Stimulated activated naive CD8-positive, alpha-beta T cell treated with anti-CD3 and anti-CD28 coated beads, Interleukin-15, Interleukin-2, amounts not matched to agents 100 ng/mL and 50 ng/mL, for 24 hours (primary cell): ENCODE measurements around the gene TEX52.

Experiments
- H3K27ac Mint-ChIP-seq: one replicate; pipeline ENCODE4 v1.8.0; 2021; ENCODE audit warnings: mild to moderate bottlenecking, mixed read lengths
- H3K27me3 Mint-ChIP-seq: one replicate; pipeline ENCODE4 v1.8.0; 2021; ENCODE audit warnings: mixed read lengths
- H3K36me3 Mint-ChIP-seq: one replicate; pipeline ENCODE4 v1.8.0; 2021; ENCODE audit warnings: low read depth, mixed read lengths
- H3K4me1 Mint-ChIP-seq: one replicate; pipeline ENCODE4 v1.8.0; 2021; ENCODE audit warnings: low read depth, mixed read lengths
- H3K4me3 Mint-ChIP-seq: one replicate; pipeline ENCODE4 v1.8.0; 2021; ENCODE audit warnings: mild to moderate bottlenecking, mixed read lengths
- H3K9me3 Mint-ChIP-seq: one replicate; pipeline ENCODE4 v1.8.0; 2021; ENCODE audit warnings: mixed read lengths

TEX52 gene

DNA sequence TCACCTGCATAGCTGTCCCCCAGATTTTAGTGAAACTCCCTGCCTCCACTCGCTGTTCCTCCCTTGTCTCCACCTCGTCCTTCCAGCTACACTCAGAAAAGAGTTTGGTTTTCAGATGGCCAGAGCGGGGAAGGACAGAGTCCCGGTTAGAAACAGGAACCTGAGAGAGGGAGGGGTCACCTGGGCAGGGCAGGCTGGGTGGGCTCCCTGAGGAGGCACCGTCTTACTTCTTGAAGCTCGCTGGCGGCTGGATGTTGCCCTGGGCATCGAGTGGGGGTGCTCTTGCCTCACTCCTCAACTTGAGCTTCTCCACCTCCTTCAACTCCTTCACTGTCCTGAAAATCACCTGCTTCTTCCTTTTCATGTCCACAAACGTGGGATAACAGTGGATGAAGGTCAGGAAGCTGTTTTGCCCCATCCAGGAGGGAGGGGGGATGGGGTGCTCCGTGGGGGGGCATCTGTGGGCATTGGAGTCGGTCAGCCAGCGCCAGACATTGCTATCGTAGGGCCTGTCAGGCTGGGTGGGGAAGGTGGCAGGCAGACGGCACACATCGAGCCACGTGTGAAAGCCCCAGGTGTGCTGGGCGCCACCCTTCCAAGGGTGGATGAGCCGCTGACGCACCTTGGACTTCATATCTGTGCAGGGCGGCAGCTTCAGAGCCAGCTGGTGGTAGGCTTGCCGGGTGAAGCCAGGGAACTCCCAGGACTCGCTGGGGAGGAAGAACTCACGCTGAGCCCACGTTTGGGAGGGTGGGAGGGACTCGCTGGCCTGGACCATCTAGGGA lies 2.0 kb downstream of the TEX52 start:
- Mint-ChIP-seq H3K9me3 (no peaks in the 10 kb centered on the region), H3K27me3 (no peaks in the 10 kb centered on the region), H3K4me3 (no peak overlapping the region), H3K36me3 (peaks cover 22% of the 10 kb centered on the region), H3K27ac (no peak overlapping the region), H3K4me1 (no peaks in the 10 kb centered on the region)

DNA sequence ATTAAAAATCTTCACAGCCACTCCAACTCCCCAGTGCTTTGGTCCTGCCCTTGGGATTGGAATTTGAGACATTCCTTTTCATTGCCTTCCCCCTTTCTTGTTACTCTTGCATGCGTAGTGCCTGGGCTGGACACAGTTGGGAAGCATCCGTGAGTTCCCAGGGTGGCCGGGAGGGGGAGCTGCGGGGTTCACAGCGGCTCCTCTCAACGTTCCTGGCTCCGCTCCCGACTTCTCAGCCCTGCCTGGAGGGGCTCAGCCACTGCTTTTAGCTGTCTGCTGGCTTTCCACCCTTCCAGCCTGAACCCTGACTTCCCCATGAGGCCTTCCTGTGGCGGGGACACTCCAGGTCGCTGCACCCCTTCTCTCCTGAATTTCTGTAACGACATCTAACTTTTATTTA lies 3.2 kb downstream of the TEX52 start:
- H3K27me3 Mint-ChIP-seq: no peaks in the 10 kb centered on the region
- no peaks in the 10 kb centered on the region for H3K9me3 Mint-ChIP-seq
- H3K36me3 Mint-ChIP-seq: peaks cover 21% of the 10 kb centered on the region
- H3K4me3 Mint-ChIP-seq: no peak overlapping the region
- H3K4me1 Mint-ChIP-seq: no peaks in the 10 kb centered on the region
- no peak overlapping the region for H3K27ac Mint-ChIP-seq

DNA sequence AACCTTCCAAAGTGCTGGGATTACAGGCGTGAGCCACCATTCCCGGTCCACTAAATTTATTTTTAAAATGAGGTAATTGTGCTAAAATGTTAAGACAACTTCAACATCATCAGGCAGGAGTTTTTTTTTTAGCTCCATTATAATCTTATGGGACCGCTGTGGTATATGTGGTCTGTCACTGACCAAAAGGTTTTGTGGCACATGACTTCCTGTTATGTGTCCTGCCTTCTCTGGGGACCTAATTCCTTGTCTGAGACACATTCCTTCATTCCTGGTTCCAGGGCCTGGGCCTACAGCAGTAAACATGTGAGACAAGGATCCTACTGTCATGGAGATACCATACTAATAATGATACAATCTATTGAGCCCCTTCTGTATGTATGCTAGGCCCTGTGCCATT lies 4.9 kb downstream of the TEX52 start:
- Mint-ChIP-seq H3K27me3 (no peaks in the 10 kb centered on the region), H3K36me3 (peaks cover 24% of the 10 kb centered on the region), H3K4me3 (no peak overlapping the region), H3K27ac (no peak overlapping the region), H3K9me3 (no peaks in the 10 kb centered on the region), H3K4me1 (no peaks in the 10 kb centered on the region)

DNA sequence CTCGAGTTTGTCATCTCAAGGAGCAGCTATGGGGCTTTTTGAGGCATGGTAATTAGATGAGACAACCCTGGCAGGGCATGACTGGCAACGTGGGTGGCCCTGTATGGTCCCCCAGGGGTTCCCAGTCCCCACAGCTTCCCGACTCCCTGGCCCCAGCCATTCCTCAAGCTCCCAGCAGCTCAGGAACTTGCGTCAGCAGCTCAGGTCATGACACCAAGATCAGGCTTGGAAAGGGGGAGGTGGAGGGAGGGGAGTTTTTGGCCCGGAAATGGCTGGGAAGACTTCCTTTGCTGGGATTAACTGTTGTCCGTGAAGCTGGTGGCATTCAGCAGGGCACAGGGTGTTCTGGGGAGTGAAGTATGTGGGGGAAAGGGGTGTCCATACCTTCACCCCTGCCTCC lies 11.6 kb downstream of the TEX52 start:
- Mint-ChIP-seq H3K27ac (peak overlapping the region; percentile 29), H3K9me3 (no peaks in the 10 kb centered on the region), H3K27me3 (no peaks in the 10 kb centered on the region), H3K4me1 (no peaks in the 10 kb centered on the region), H3K36me3 (peaks cover 33% of the 10 kb centered on the region), H3K4me3 (no peak overlapping the region)

DNA sequence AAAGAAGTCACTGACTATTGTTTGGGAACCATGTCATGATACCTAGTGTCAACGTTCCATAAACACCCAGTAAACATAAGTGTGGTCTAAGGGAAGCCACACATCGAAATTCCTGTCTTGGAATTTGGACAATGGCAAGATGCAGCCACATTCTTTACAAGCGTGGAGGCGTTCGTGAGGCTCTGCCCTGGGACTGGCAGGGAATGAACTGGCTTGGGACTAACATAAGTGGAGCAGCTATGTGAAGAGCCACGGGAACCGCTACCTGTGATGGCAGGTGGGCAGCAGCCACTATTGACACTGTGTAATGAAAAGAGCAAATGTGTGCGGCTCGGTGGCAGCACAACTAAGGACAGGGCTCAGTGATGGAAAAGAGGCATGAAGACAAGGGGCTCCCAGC lies 12.1 kb downstream of the TEX52 start:
- Mint-ChIP-seq H3K36me3 (peaks cover 35% of the 10 kb centered on the region), H3K27ac (peak overlapping the region; percentile 29), H3K4me1 (no peaks in the 10 kb centered on the region), H3K9me3 (no peaks in the 10 kb centered on the region), H3K27me3 (no peaks in the 10 kb centered on the region), H3K4me3 (no peak overlapping the region)

DNA sequence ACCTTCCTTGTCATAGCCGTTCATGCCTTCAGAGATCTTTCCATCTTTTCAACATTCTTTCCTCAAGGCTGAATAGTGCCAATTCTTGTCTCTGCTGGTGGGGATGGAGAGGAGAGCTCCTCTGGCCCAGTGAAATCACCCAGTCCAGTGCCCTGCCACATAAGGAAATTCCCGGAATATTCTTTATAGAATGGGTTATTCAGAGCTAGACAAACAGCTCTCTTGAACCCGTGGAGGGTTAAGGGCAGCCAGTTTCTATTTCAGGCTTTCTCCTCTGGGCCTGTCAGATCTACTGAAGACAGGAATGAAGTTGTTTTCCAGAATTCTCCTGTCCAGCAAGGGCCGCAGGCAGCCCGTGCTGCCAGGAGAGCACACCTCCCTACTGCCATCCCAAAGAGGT lies 13.9 kb downstream of the TEX52 start:
- Mint-ChIP-seq H3K36me3 (peaks cover 42% of the 10 kb centered on the region), H3K27me3 (no peaks in the 10 kb centered on the region), H3K4me1 (no peaks in the 10 kb centered on the region)

DNA sequence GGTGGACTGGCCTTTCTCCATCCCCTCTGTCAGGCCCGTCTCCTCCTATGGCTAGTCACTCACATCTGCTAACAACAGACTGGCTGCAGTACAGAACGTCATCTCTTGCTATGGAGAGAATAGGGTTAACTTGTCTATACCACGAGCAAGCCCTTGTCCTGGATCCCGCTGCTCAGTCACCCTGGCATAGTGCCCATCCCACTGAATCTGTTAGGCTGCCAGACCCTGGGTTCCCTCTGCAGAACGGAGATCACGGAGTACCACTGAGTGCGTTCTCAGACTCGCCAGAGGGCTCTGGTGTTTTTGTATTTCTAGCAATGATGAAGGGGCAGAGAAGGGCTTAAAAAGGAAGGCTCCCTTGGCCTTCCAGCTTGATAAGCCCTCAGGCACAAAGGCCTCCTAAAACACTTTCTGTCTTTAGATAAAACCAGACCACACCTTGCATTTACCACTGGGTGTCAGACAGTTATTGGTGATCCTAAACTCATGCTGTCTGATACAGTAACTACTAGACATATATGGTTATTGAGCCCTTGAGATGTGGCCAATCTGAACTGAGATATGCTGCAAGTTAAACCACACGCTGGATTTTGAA lies 15.7 kb downstream of the TEX52 start:
- H3K27ac Mint-ChIP-seq: no peak overlapping the region
- no peak overlapping the region for H3K4me3 Mint-ChIP-seq
- no peaks in the 10 kb centered on the region for H3K9me3 Mint-ChIP-seq
- H3K27me3 Mint-ChIP-seq: no peaks in the 10 kb centered on the region
- H3K36me3 Mint-ChIP-seq: peaks cover 46% of the 10 kb centered on the region
- no peaks in the 10 kb centered on the region for H3K4me1 Mint-ChIP-seq

More for the DNA sequence above, 13.9 kb downstream of the TEX52 start:
- Mint-ChIP-seq H3K9me3 (no peaks in the 10 kb centered on the region), H3K4me3 (no peak overlapping the region), H3K27ac (no peak overlapping the region)

DNA sequence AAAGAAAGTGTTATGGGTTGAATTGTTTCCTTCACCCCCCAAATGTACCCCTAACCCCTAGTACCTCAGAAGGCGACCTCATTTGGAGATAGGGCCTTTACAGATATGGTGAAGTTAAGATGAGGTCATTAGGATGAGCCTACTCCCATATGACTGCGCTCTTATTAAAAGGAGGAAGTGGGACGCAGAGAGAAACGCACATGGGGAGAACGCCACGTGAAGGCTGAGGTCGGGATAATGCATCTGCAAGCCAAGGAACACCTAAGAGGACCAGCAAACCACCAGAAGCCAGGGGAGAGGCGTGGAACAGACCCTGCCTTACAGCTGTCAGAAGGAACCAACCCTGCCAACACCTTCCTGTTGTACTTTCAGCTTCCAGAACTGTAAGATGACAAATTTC lies 20.3 kb downstream of the TEX52 start:
- H3K27me3 Mint-ChIP-seq: no peaks in the 10 kb centered on the region
- H3K4me3 Mint-ChIP-seq: no peak overlapping the region
- H3K4me1 Mint-ChIP-seq: no peaks in the 10 kb centered on the region
- peaks cover 40% of the 10 kb centered on the region for H3K36me3 Mint-ChIP-seq
- no peak overlapping the region for H3K27ac Mint-ChIP-seq
- H3K9me3 Mint-ChIP-seq: no peaks in the 10 kb centered on the region

DNA sequence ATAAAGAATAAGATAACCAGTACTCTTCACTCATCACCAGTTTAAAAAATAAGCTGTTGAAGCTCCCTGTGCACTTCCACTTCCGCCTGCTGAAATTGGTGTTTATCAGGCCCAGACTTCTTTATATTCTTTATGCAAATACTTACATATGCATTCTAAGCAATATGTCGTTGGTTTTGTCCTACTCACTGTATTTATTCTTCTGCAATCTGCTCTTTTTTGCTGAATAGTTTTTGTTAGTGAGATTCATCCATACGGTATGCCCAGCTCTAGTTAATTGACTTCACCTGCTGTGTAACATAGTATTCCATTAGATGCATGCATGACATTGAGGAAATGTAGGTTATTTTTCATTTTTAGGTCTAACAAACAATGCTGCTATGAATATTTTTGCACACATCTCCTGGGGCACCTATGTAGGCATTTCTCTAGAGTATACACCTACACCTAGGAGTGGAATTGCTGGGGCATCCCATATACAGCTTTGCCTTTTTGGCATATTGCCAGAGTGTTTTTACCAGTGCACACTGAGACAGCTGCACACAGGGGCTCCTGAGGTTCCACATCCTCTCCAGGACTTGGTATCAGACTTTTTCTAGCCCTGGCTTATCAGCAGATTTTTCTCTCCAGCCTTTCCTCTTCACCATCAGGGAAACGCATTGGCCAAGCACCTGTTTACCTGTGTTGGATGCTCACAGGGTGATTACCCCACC lies 21.0 kb downstream of the TEX52 start:
- no peaks in the 10 kb centered on the region for H3K27me3 Mint-ChIP-seq
- H3K36me3 Mint-ChIP-seq: peaks cover 43% of the 10 kb centered on the region
- no peak overlapping the region for H3K4me3 Mint-ChIP-seq
- H3K27ac Mint-ChIP-seq: no peak overlapping the region
- H3K4me1 Mint-ChIP-seq: no peaks in the 10 kb centered on the region
- H3K9me3 Mint-ChIP-seq: no peaks in the 10 kb centered on the region

DNA sequence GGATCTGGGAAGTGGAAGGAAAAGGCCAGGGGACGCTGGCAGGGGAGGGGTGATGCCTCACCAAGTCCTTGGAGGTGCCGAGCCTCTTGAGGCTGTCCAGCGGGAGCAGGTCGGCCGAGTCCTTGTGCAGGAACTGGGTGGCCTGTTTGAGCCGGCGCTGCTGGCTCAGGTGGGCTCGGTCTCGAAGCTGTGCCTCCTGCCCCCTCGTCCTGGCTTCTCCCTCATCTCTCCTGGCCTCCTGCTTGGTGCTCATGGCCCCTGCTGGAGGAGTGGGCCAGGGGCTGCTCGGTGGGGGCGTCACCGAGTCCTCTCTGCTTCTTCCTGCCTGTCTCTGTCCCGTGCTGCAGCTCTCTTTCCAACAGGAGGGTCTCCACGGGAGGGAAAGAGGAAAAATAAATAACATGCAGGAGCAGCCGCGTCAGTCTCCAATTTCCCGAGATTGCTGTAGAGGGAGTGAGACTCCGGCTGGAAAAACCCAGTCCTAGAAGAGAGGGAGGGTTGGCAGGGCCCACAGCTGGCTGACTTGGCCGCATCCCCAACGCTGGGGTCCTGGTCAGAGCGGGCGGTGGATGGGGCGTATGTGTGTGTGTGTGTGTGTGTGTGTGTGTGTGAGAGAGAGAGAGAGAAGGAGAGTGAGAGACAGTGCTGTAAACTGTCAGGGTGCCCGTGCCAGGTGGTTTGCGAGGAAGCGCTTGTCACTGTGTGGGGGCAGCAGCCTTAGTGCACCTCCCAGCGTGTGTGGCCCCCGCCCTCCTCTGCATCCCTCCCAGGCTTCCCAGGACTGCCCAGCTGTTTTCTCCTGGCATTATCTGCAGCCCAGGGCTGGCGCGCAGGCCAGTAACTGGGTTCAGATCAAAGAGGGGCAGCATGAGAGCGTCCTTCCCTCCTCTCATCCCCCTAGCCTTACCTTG lies 22.0 kb downstream of the TEX52 start, which contains the start of gene NRIP2:
TSS of gene NRIP2 (minus strand) at position 455 of the 911 bp plus-strand sequence. CDS start at position 403, 52 bp downstream.
- Mint-ChIP-seq H3K4me1 (no peaks in the 10 kb centered on the region), H3K27me3 (no peaks in the 10 kb centered on the region), H3K4me3 (no peak within 1 kb of the TSS), H3K9me3 (no peaks in the 10 kb centered on the region), H3K27ac (no peak within 1 kb of the TSS), H3K36me3 (peaks cover 46% of the 10 kb centered on the region)

DNA sequence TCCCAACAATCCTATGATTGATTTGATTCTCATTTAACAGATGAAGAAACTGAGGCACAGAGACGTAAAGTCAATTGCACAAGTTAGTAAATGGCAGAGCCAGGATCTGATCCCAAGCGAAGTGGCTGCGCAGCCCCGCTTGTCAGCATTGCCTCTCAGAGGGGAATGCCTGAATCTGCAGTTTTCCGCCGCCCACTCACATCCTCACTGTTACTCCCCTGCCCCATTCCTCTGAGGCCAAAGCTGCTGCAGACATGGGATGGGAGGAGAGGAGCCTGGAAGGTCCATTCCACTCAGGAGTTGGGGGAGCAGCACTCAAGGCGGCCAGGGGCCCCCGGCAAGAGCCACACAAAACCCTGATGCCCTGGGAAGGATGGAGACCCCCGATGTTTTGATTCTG lies 23.0 kb downstream of the TEX52 start:
- Mint-ChIP-seq H3K4me3 (no peak overlapping the region), H3K36me3 (peaks cover 43% of the 10 kb centered on the region), H3K9me3 (no peaks in the 10 kb centered on the region), H3K27me3 (no peaks in the 10 kb centered on the region), H3K27ac (peak overlapping the region; percentile 49), H3K4me1 (no peaks in the 10 kb centered on the region)

DNA sequence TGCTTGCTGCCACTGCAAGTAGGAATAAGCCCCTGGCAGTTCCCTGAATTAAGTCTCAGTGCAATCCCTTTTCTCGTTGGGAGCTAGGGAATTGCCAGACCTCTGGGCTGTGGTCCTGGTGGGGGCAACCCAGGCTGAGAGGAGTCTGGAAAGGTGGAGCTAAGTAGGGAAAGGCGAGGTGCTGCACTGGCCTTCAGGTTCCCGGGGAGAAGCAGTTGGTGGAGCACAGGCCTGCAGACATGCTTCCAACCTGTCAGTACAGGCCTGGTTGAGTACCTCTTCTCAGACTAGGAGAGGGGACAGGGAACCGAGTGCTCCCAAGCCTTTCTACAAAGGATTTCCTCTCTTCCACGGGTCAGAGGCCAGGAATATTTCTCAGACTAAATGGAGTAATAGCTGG lies 23.5 kb downstream of the TEX52 start:
- H3K9me3 Mint-ChIP-seq: no peaks in the 10 kb centered on the region
- no peak overlapping the region for H3K27ac Mint-ChIP-seq

DNA sequence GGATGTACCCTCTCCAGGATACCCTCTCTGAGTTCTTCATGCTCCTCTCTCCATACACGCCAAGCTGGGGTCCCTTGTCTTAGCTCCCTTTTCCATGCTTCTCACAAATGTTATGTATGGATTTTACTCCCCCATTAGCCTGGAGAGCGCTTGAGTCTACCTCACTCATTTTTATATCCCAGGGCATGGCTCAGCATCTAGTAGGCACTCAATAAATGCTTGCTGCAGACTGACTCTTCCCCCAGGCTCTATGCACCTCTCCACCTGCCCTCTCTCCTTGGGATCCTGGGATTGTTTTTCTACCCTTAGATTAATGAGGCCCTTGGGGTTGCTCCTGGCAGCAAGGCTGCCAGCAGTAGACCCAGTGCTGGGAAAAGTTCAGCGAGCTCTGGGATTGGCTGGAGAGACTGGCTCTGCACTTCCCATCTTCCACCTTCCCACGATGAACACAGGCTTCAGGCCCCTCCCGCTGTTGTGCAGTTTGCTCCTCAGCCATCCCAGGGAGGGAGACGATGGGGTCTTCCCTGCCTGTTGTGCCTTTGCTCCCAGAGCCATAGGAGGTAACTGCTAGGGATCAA lies 24.2 kb downstream of the TEX52 start:
- H3K4me3 Mint-ChIP-seq: no peak overlapping the region
- H3K27ac Mint-ChIP-seq: no peak overlapping the region
- H3K4me1 Mint-ChIP-seq: no peaks in the 10 kb centered on the region
- H3K9me3 Mint-ChIP-seq: no peaks in the 10 kb centered on the region
- H3K27me3 Mint-ChIP-seq: no peaks in the 10 kb centered on the region
- H3K36me3 Mint-ChIP-seq: peaks cover 37% of the 10 kb centered on the region

More for the DNA sequence above, 23.5 kb downstream of the TEX52 start:
- H3K27me3 Mint-ChIP-seq: no peaks in the 10 kb centered on the region
- H3K36me3 Mint-ChIP-seq: peaks cover 40% of the 10 kb centered on the region
- no peak overlapping the region for H3K4me3 Mint-ChIP-seq
- no peaks in the 10 kb centered on the region for H3K4me1 Mint-ChIP-seq

DNA sequence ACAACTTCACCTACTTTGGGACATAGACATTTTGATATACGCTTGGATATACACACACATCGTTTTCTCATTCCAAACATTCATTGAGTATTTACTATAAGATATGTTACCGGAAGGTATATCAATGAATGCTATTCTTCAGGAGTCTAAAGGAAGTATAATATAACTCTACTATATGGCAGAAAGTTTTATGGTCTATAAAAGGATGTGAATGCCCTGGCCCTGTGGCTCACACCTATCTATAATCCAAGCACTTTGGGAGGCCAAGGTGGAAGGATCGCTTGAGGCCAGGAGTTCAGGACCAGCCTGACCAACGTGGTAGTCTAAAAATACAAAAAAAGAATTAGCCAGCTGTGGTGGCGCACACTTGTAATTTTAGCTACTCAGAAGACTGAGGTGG lies 27.6 kb downstream of the TEX52 start:
- Mint-ChIP-seq H3K27ac (no peak overlapping the region), H3K27me3 (no peaks in the 10 kb centered on the region), H3K9me3 (no peaks in the 10 kb centered on the region), H3K36me3 (peaks cover 50% of the 10 kb centered on the region), H3K4me3 (no peak overlapping the region), H3K4me1 (no peaks in the 10 kb centered on the region)
